CD14-positive monocyte (primary cell): ENCODE measurements around the gene NKIRAS2. TPM values are rescaled to one million over a fixed set of nuclear protein-coding genes. Genes with fewer than 3 reads are reported as not detected.

ENCODE experiments used
- DNase-seq, 3 donors: peaks; one replicate each; pipeline ENCODE4 v3.0.0-alpha.2; 2011 to 2022
- H2AFZ ChIP-seq: 2 replicates; pipeline ENCODE4 v1.6.0; 2012; ENCODE audit warnings: mild to moderate bottlenecking, low read depth, low read length, inconsistent platforms; ENCODE audit not compliant: insufficient read depth, poor library complexity, severe bottlenecking
- H3K27ac ChIP-seq, 2 donors: 1 replicate in 1 of 2; 2 replicates in 1 of 2; pipeline ENCODE4 v1.5.1; 2012 to 2013; ENCODE audit warnings: low read length in 2 of 2, control low read depth in 1 of 2, inconsistent platforms in 1 of 2, low read depth in 1 of 2, mild to moderate bottlenecking in 1 of 2
- H3K27me3 ChIP-seq, 2 donors: one replicate each; pipeline versions ENCODE4 v1.6.0 to v1.6.1; 2011 to 2013; ENCODE audit warnings: low read length in 2 of 2; ENCODE audit not compliant: control insufficient read depth in 2 of 2, insufficient read depth in 2 of 2
- H3K36me3 ChIP-seq, 2 donors: replicated peaks in 1 of 2; 1 replicate in 1 of 2; 2 replicates in 1 of 2; pipeline versions ENCODE4 v1.5.1 to v1.6.1; 2012 to 2013; ENCODE audit warnings: low read length in 2 of 2, control low read depth in 1 of 2, inconsistent platforms in 1 of 2, mild to moderate bottlenecking in 1 of 2; ENCODE audit not compliant: insufficient read depth in 2 of 2, control insufficient read depth in 1 of 2
- H3K4me1 ChIP-seq, 2 donors: 1 replicate in 1 of 2; 2 replicates in 1 of 2; pipeline versions ENCODE4 v1.5.1 to v1.6.1; 2012 to 2013; ENCODE audit warnings: low read length in 2 of 2, control low read depth in 1 of 2, inconsistent platforms in 1 of 2, mild to moderate bottlenecking in 1 of 2, moderate library complexity in 1 of 2; ENCODE audit not compliant: insufficient read depth in 2 of 2, control insufficient read depth in 1 of 2
- H3K4me2 ChIP-seq: replicated peaks from 2 replicates; pipeline ENCODE3; 2012; ENCODE audit warnings: low read length, moderate library complexity, mild to moderate bottlenecking; ENCODE audit not compliant: poor library complexity, severe bottlenecking; ENCODE audit errors: extremely low read depth
- H3K4me3 ChIP-seq, 3 experiments: fragments of 200-600 bp in 1 of 3; sonication (generic) in 1 of 3; replicated peaks in 1 of 3; 1 replicate in 2 of 3; 2 replicates in 1 of 3; pipeline ENCODE4 v1.5.1; 2011 to 2013; ENCODE audit warnings: low read length in 3 of 3, mild to moderate bottlenecking in 3 of 3, control low read depth in 2 of 3, low read depth in 2 of 3, inconsistent platforms in 1 of 3, moderate library complexity in 1 of 3
- H3K79me2 ChIP-seq: 2 replicates; pipeline ENCODE4 v1.6.0; 2012; ENCODE audit warnings: mild to moderate bottlenecking, control low read depth, inconsistent platforms, low read length, moderate library complexity; ENCODE audit not compliant: insufficient read depth
- H3K9ac ChIP-seq: 2 replicates; pipeline ENCODE4 v1.6.0; 2017; ENCODE audit warnings: low read length, mild to moderate bottlenecking; ENCODE audit not compliant: insufficient read depth, poor library complexity, severe bottlenecking
- H3K9me3 ChIP-seq, 2 donors: replicated peaks in 1 of 2; 1 replicate in 1 of 2; 2 replicates in 1 of 2; pipeline versions ENCODE4 v1.5.1 to v1.6.1; 2012 to 2013; ENCODE audit warnings: low read length in 2 of 2, control low read depth in 1 of 2; ENCODE audit not compliant: control insufficient read depth in 1 of 2, insufficient read depth in 1 of 2
- H4K20me1 ChIP-seq: 2 replicates; pipeline ENCODE4 v1.6.0; 2012; ENCODE audit warnings: mild to moderate bottlenecking, low read length, control low read depth, moderate library complexity; ENCODE audit not compliant: insufficient read depth
- H3K27ac Mint-ChIP-seq, 7 donors: one replicate each; pipeline ENCODE4 v1.8.0; 2020; ENCODE audit warnings: mild to moderate bottlenecking in 7 of 7, mixed read lengths in 7 of 7, moderate library complexity in 6 of 7, inconsistent platforms in 2 of 7
- H3K27me3 Mint-ChIP-seq, 3 donors: one replicate each; pipeline ENCODE4 v1.8.0; 2021 to 2022; ENCODE audit warnings: low read depth in 3 of 3, mild to moderate bottlenecking in 3 of 3, mixed read lengths in 3 of 3, moderate library complexity in 3 of 3, inconsistent platforms in 1 of 3
- H3K36me3 Mint-ChIP-seq, 2 donors: one replicate each; pipeline ENCODE4 v1.8.0; 2020; ENCODE audit warnings: mixed read lengths in 2 of 2, inconsistent platforms in 1 of 2, mild to moderate bottlenecking in 1 of 2
- H3K4me1 Mint-ChIP-seq: one replicate; pipeline ENCODE4 v1.8.0; 2020; ENCODE audit warnings: mild to moderate bottlenecking, mixed read lengths
- H3K4me3 Mint-ChIP-seq, 2 donors: one replicate each; pipeline ENCODE4 v1.8.0; 2020; ENCODE audit warnings: mild to moderate bottlenecking in 2 of 2, mixed read lengths in 2 of 2, moderate library complexity in 1 of 2
- H3K9me3 Mint-ChIP-seq, 7 donors: one replicate each; pipeline ENCODE4 v1.8.0; 2020 to 2022; ENCODE audit warnings: mixed read lengths in 7 of 7, mild to moderate bottlenecking in 6 of 7, moderate library complexity in 6 of 7, inconsistent platforms in 2 of 7
- WGBS: methylation state at CpG from one replicate; pipeline ENCODE4 v1.1.5; 2013; ENCODE audit warnings: missing lambda C conversion rate; ENCODE audit not compliant: insufficient coverage; 5-methylcytosine and 5-hydroxymethylcytosine counted together
- intact Hi-C, 2 donors: fragments of 100-400 bp; cut with micrococcal nuclease; formaldehyde crosslinking; loops; one replicate each; pipeline versions ENCODE4 v1.15.0 to v1.15.1; 2023
- polyA plus RNA-seq, 3 donors: library from polyadenylated mRNA; depleted of rRNA in 1 of 3; unstranded in 2 of 3; stranded (reverse) in 1 of 3; fragments of 300-500 nt in 2 of 3; fragments of >200 nt in 1 of 3; fragmentation: Illumina TruSeq in 2 of 3; gene quantifications; 1 replicate in 2 of 3; 2 replicates in 1 of 3; pipeline ENCODE4 v1.2.3, GENCODE V29; 2012 to 2021
- TF ChIP-seq, protein P1 (sequence below): fragments of 200-600 bp; IDR thresholded peaks from one replicate; pipeline ENCODE4 v1.8.0; 2022; ENCODE audit warnings: antibody characterized with exemption, mild to moderate bottlenecking

Gene NKIRAS2
- polyA plus RNA-seq, 3 donors: 51.1 to 77.1 (median 69.9) TPM

DNA sequence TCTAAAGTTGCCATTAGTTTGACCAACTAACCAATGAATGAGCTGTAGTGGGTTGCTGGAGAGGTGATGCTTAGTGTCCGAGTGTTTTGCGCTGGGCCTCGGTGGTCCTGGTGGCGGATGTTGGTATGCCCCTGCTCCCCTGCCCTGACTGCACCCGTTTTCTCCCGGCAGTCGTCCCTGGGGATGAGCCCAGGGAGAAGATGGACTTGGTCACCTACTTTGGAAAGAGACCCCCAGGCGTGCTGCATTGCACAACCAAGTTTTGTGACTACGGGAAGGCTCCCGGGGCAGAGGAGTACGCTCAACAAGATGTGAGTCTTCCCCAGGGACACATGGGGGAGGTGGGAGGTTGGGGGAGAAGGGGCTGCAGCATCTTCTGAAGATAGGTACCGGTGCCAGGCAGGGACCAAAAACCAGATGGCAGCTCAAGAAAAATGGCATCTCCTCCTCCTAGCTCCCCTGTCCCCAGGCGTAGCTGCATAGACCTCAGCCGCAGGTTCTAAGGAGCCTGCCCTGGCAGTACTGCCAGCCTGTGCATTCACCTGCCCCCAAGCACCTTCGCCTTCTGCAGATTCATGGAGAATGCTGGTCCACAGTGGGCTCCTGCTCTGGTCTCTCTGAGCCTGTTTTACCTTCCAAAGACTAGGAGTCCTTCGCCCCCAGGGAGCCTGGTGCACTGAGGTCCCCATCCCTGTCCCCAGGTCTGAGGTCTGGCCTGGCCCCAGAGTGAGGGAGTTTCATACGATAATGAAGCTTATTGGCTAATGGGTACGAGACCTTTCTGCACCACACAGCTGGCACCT is 48.0 kb upstream of the NKIRAS2 start:
- Histone ChIP-seq H3K27me3 (no peaks in the 10 kb centered on the region), H2AFZ (no peak overlapping the region), H3K9me3 (no peaks in the 10 kb centered on the region), H3K9ac (no peak overlapping the region), H3K4me1 (peaks cover 10 to 26% of the 10 kb centered on the region in 2 donors), H4K20me1 (peaks cover 100% of the 10 kb centered on the region), H3K4me2 (no peak overlapping the region), H3K36me3 (peaks cover 62 to 78% of the 10 kb centered on the region in 2 donors), H3K27ac (peak overlapping the region in 1 of 2 donors; percentile 16), H3K79me2 (peaks cover 74% of the 10 kb centered on the region), H3K4me3 (no peak overlapping the region)
- Mint-ChIP-seq H3K27ac (peak overlapping the region in 3 of 7 donors; percentile 15 to 53 (median 28)), H3K27me3 (no peaks in the 10 kb centered on the region), H3K4me1 (peaks cover 32% of the 10 kb centered on the region), H3K4me3 (no peak overlapping the region), H3K9me3 (no peaks in the 10 kb centered on the region), H3K36me3 (peaks cover 48 to 73% of the 10 kb centered on the region in 2 donors)
- intact Hi-C loops: loop anchor here in 1 of 2 donors (5.0 kb wide), 1 partner anchor 35 kb away; no protein-coding TSS in a partner anchor
- TF ChIP-seq, protein P1, sequence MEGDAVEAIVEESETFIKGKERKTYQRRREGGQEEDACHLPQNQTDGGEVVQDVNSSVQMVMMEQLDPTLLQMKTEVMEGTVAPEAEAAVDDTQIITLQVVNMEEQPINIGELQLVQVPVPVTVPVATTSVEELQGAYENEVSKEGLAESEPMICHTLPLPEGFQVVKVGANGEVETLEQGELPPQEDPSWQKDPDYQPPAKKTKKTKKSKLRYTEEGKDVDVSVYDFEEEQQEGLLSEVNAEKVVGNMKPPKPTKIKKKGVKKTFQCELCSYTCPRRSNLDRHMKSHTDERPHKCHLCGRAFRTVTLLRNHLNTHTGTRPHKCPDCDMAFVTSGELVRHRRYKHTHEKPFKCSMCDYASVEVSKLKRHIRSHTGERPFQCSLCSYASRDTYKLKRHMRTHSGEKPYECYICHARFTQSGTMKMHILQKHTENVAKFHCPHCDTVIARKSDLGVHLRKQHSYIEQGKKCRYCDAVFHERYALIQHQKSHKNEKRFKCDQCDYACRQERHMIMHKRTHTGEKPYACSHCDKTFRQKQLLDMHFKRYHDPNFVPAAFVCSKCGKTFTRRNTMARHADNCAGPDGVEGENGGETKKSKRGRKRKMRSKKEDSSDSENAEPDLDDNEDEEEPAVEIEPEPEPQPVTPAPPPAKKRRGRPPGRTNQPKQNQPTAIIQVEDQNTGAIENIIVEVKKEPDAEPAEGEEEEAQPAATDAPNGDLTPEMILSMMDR: no peak
- no peak for DNase-seq
- 91% methylated on average over 13 of the region's 18 CpGs for WGBS

DNA sequence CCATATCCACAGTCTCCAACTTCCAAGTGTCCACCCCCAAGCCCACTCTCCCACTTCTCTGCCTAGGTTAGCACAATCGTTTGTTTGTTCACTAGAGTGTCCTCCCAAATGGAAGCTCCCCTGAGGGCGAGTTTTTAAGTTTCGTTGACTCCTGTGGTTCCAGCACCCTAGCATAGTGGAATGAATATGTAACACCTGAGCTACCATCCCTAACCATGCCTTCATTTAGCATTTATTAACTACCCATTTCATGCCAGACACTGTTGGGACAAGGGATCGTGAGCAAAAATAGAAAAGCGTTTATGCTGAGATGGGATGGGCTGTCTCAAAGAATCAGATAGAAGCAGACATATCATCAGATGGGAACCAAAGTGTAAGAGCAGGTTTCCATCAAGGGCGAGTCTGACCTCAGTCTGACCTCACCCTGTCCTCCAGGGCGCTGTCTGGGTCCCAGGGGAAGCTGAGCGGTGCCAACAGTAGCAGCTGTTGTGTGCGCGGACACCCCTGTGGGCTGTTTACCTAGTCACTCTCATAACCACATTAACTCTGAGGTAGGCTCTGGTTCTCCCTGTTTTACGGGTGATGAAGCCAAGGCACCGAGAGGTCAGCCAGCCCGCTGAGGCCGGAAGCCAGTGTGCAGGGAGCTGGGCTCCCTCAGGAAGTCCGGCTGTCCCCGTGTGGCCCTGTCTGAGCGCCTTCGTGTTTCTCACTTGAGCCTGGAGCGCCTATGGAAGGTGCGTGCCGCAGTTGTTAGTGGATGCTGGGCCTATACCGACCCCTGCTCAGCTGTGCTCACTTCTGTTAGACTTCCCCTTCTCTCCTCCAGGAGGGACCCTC is 47.1 kb upstream of the NKIRAS2 start:
- H4K20me1 ChIP-seq: peaks cover 100% of the 10 kb centered on the region
- TF ChIP-seq, protein P1: no peak
- no peak overlapping the region for H3K4me3 ChIP-seq
- peak overlapping the region in 1 of 2 donors; percentile 16 for H3K27ac ChIP-seq
- H3K36me3 Mint-ChIP-seq: peaks cover 55 to 82% of the 10 kb centered on the region in 2 donors
- peak overlapping the region in 5 of 7 donors; percentile 37 to 77 (median 53) for H3K27ac Mint-ChIP-seq
- peaks cover 70 to 87% of the 10 kb centered on the region in 2 donors for H3K36me3 ChIP-seq
- peaks cover 2 to 18% of the 10 kb centered on the region in 2 donors for H3K4me1 ChIP-seq
- no peaks in the 10 kb centered on the region for H3K27me3 ChIP-seq
- H3K4me2 ChIP-seq: no peak overlapping the region
- no peak overlapping the region for H2AFZ ChIP-seq
- DNase-seq: no peak
- H3K79me2 ChIP-seq: peaks cover 66% of the 10 kb centered on the region
- H3K27me3 Mint-ChIP-seq: no peaks in the 10 kb centered on the region
- H3K9ac ChIP-seq: no peak overlapping the region
- intact Hi-C loops: loop anchor here in 1 of 2 donors (5.0 kb wide), 1 partner anchor 35 kb away; no protein-coding TSS in a partner anchor
- H3K4me3 Mint-ChIP-seq: no peak overlapping the region
- no peaks in the 10 kb centered on the region for H3K9me3 ChIP-seq
- peaks cover 25% of the 10 kb centered on the region for H3K4me1 Mint-ChIP-seq
- H3K9me3 Mint-ChIP-seq: no peaks in the 10 kb centered on the region
- WGBS: 94% methylated on average over 15 of the region's 22 CpGs
